GM10266 (cell line): ENCODE data around the gene NOS3.

Source experiments
- DNase-seq: peaks from one replicate; pipeline ENCODE4 v3.0.0; 2012; ENCODE audit errors: extremely low spot score
- TF ChIP-seq, protein P1 (sequence below): IDR thresholded peaks from 2 replicates; pipeline ENCODE4 v1.5.1; 2012; ENCODE audit warnings: mild to moderate bottlenecking, low read depth; ENCODE audit not compliant: control insufficient read depth, insufficient read depth; ENCODE audit errors: missing control alignments

NOS3 gene

DNA sequence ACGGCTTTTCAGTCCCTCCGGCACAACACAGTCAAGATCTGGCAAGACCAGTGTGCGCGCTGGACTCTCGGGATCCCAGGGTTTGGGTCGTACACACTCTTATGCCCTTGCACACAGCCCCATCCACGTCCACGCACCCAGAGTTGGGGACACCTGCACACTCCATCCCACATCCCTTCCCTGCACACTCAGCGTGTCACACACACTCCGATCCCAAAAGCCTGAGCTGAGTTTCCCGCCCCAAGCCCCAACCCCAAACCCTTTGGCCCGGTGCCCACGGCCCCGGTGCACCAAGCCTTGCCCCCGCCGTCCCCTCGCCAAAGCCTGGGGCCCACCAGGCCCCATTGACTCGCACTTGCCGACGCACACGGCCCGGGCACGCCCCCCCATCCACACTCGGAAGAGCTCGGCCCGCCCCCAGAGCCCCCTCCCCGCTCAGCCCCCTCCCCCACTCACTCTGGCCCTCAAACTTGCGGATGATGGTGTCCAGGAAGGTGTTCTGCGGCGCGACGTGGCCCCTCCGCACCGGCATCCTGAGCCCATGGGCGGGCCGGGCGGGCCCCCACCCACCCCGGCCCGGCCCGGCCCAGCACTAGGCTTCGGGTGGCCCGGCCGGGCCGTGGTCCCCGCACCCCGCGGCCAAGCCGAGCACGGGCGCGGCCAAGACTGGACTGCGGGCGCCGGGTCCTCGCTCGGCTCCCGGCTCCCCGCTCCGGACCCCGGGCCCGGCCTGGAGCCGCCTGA is 13.3 kb upstream of the NOS3 start:
- no peak for DNase-seq
- TF ChIP-seq, protein P1, sequence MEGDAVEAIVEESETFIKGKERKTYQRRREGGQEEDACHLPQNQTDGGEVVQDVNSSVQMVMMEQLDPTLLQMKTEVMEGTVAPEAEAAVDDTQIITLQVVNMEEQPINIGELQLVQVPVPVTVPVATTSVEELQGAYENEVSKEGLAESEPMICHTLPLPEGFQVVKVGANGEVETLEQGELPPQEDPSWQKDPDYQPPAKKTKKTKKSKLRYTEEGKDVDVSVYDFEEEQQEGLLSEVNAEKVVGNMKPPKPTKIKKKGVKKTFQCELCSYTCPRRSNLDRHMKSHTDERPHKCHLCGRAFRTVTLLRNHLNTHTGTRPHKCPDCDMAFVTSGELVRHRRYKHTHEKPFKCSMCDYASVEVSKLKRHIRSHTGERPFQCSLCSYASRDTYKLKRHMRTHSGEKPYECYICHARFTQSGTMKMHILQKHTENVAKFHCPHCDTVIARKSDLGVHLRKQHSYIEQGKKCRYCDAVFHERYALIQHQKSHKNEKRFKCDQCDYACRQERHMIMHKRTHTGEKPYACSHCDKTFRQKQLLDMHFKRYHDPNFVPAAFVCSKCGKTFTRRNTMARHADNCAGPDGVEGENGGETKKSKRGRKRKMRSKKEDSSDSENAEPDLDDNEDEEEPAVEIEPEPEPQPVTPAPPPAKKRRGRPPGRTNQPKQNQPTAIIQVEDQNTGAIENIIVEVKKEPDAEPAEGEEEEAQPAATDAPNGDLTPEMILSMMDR: no peak

DNA sequence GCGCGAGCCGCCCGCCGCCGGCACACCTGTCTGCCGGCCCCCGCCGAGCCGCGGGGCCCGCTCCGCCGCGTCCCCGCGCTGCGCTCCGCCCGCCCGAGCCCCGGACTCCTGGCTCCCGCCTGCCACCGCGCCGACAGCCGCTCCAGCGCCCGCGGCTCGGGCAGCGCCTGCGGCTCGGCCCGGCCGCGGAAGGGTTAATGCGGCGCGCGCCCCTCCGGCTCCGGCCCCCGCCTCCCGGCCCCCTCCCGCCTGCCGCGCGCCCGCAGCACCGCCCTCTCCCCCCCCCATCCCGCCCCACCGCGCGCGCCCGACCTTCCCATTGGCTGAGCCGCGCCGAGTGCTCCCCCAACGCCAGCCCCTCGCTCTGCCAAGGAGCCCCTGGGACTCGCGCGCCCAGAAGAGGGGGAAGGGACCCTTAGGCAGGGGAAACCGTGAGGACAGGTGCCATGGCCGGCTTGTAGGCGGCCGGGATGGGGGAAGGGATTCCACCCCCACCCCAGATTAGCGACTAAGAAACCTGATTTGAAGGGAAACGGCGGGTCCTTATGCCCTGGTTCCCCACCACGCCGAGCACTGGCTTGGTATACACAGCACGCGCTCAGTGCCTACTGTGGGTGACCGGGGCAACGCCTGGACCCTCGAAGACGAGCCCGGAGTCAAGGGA is 12.6 kb upstream of the NOS3 start, which contains the start of gene KCNH2:
Gene KCNH2 (minus strand): TSS at position 196 of the 664 bp plus-strand sequence. CDS start 408 bp downstream, outside the sequence.
- TF ChIP-seq, protein P1: no peak
- DNase-seq: peak; percentile 76

DNA sequence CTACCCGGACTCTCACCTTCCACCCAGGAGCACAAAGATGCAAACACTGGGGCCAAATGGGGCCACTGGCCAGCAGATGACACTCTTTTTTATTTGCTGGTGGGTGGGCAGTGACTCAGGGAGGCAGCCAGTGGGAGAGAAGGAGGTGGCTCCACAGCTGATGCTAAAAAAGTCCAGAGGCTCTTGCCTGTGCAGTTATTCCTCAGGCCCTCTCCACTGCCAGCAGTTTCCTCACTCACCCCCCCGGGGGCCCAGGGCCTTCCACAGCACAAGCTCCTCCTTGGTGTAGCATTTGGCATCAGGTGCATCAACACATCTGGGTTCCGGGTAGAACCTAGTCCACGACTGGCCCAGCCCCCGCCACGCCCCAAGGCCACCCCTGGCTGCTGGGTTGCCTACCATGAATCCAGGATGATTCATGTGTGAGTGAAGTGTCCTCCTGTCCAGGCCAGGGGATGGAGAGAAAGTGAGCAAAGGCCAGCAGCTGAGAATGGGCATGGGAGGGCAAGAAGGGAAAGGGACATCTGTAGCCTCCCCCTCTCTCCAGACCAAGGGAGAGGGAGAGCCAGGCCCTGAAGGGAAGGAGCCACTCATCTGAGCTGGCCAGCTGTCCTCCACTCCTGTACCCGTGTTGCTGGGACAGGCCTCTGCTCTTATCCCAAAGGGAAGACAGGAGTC is 11.0 kb upstream of the NOS3 start:
- TF ChIP-seq, protein P1: no peak
- no peak for DNase-seq

DNA sequence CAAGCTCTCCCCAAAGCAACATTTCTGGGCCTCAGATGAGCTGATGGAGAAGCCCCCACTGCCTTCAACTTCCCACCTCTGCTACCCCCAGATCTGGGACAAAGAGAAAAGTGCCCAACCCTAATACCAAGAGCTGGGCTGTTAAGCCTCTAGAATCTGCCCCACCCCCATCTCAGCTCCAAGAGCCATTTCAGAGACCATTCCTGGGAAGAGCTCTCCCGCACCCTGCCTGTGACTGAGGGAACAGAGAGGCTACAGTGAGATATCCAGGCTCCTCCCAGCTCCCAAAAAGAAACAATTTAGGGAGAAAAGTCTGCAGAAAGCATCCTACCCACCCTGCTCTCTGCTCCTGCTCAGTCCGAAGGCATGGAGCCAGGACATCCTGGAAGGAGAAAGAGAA is 10.2 kb upstream of the NOS3 start:
- TF ChIP-seq, protein P1: no peak
- no peak for DNase-seq

DNA sequence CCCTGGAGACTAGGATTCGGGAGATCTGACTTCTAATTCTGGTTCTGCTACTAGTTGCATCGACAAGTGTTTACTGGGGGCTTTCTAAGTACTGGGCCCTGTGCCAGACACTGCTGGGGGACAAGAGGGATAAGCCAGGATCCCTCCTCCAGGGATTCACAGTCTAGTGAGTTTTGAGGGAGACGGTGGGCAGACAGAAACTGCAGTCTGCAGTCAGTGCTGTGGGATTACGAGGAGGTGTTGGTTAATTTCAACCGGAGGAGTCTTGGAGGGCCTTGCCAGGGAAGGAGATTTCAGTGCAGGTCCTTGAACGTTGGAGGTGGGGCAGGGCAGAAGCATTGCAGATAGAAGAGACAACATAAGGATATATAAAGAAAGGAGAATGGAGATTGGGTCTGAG is 9.2 kb upstream of the NOS3 start:
- TF ChIP-seq, protein P1: no peak
- DNase-seq: no peak

DNA sequence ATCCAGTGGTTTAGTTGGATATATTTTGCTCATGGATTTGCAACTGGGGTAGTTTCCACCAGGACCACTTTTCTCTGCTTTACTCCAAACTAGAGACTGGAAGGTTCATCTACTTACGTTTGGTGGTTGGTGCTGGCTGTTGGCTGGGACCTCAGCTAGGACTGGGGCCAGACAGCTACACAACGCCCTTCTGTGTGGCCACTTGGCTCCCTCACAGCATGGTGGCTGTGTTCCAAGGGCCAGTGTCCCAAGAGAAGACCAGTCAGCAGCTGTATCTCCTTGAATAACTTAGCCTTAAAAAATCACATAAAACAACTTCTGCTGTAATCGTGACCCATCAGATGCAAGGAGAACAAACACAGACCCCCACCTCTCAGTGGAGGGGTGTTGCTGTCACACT is 8.5 kb upstream of the NOS3 start:
- TF ChIP-seq, protein P1: no peak
- DNase-seq: no peak
